ENCODE measurements around the gene VSIG10. TPM values are rescaled to one million over a fixed set of nuclear protein-coding genes. Genes with fewer than 3 reads are reported as not detected.

Gene VSIG10
- total and polyA plus RNA-seq, 2 of the 13 experiments (the other 11 are each of a cell fraction or from before 2014, with no cell fraction given) = 25.6 to 42.5 TPM

DNA sequence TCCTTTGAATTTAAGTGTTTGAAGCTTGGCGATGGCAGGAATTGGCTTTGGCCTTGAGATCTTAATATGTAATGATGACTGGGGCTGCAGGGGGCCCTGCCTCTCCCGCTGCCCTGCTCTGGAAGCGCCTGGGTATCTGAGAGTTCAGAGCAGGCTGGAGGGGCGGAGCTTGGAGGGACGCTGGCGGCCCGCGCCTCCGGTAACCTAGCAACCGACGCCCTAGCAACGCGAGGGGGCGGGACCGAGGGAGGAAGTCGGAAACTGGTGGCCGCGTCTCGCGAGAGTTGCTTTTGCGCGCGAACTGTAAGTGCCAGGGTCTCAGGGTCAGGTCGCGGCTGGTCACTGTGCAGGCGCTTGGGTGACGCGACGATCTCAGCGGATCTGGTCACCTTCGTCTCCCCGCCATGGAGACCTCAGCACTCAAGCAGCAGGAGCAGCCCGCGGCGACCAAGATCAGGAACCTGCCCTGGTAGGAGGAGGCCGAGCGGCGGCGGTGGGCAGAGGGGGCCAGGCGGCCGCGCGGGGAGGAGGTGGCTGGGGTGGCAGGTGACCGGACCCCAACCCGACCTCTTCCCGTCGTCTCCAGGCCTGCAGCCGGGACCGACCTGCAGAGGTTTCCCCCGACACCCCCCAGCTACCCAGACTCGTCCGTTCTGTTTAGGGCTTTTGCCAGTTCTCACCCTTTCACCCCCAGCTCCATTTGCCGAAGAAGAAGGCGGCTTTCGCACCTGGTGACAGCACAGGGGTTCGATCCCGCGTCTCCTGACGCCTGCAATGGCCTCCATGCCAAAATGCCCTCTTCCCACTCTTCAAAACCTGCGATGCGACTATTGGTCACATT is 87.2 kb downstream of the VSIG10 start, which contains the start of gene RFC5 (continued):
- TF ChIP-seq, protein P1, sequence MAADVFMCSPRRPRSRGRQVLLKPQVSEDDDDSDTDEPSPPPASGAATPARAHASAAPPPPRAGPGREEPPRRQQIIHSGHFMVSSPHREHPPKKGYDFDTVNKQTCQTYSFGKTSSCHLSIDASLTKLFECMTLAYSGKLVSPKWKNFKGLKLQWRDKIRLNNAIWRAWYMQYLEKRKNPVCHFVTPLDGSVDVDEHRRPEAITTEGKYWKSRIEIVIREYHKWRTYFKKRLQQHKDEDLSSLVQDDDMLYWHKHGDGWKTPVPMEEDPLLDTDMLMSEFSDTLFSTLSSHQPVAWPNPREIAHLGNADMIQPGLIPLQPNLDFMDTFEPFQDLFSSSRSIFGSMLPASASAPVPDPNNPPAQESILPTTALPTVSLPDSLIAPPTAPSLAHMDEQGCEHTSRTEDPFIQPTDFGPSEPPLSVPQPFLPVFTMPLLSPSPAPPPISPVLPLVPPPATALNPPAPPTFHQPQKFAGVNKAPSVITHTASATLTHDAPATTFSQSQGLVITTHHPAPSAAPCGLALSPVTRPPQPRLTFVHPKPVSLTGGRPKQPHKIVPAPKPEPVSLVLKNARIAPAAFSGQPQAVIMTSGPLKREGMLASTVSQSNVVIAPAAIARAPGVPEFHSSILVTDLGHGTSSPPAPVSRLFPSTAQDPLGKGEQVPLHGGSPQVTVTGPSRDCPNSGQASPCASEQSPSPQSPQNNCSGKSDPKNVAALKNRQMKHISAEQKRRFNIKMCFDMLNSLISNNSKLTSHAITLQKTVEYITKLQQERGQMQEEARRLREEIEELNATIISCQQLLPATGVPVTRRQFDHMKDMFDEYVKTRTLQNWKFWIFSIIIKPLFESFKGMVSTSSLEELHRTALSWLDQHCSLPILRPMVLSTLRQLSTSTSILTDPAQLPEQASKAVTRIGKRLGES (CRISPR knock-in tag; IDR thresholded peaks at IDR 0.05; ENCODE audit: borderline replicate concordance) = no peak
- TF ChIP-seq NBN (conservative IDR thresholded peaks at IDR 0.05) (no peak), SP1 (IDR thresholded peaks at IDR 0.05) (peak; percentile 72), SP1 (CRISPR knock-in tag; IDR thresholded peaks at IDR 0.05) (peak; percentile 88), HCFC1 (IDR thresholded peaks at IDR 0.05; ENCODE audit: low read depth, low read length) (no peak; the same call in 1 of the 2 replicates), CHD2 (IDR thresholded peaks at IDR 0.05; ENCODE audit: low read depth, low read length) (peak; percentile 100), SIN3B (IDR thresholded peaks at IDR 0.05; ENCODE audit: low read length) (peak; percentile 87), ETV6 (CRISPR knock-in tag; conservative IDR thresholded peaks at IDR 0.05) (peak; percentile 87), KDM5B (CRISPR knock-in tag; IDR thresholded peaks at IDR 0.05; ENCODE audit: borderline replicate concordance) (peak; percentile 79; the same call in 1 of the 2 replicates), ZNF776 (CRISPR knock-in tag; IDR thresholded peaks at IDR 0.05) (no peak; the same call in 1 of the 2 replicates), SRF (IDR thresholded peaks at IDR 0.05; ENCODE audit: low read depth, low read length) (no peak)
- TF ChIP-seq, protein P2, sequence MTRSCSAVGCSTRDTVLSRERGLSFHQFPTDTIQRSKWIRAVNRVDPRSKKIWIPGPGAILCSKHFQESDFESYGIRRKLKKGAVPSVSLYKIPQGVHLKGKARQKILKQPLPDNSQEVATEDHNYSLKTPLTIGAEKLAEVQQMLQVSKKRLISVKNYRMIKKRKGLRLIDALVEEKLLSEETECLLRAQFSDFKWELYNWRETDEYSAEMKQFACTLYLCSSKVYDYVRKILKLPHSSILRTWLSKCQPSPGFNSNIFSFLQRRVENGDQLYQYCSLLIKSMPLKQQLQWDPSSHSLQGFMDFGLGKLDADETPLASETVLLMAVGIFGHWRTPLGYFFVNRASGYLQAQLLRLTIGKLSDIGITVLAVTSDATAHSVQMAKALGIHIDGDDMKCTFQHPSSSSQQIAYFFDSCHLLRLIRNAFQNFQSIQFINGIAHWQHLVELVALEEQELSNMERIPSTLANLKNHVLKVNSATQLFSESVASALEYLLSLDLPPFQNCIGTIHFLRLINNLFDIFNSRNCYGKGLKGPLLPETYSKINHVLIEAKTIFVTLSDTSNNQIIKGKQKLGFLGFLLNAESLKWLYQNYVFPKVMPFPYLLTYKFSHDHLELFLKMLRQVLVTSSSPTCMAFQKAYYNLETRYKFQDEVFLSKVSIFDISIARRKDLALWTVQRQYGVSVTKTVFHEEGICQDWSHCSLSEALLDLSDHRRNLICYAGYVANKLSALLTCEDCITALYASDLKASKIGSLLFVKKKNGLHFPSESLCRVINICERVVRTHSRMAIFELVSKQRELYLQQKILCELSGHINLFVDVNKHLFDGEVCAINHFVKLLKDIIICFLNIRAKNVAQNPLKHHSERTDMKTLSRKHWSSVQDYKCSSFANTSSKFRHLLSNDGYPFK (CRISPR knock-in tag; IDR thresholded peaks at IDR 0.05; ENCODE audit: borderline replicate concordance) = peak; percentile 70; the same call in 1 of the 2 replicates
- TF ChIP-seq, protein P3, sequence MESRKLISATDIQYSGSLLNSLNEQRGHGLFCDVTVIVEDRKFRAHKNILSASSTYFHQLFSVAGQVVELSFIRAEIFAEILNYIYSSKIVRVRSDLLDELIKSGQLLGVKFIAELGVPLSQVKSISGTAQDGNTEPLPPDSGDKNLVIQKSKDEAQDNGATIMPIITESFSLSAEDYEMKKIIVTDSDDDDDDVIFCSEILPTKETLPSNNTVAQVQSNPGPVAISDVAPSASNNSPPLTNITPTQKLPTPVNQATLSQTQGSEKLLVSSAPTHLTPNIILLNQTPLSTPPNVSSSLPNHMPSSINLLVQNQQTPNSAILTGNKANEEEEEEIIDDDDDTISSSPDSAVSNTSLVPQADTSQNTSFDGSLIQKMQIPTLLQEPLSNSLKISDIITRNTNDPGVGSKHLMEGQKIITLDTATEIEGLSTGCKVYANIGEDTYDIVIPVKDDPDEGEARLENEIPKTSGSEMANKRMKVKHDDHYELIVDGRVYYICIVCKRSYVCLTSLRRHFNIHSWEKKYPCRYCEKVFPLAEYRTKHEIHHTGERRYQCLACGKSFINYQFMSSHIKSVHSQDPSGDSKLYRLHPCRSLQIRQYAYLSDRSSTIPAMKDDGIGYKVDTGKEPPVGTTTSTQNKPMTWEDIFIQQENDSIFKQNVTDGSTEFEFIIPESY (CRISPR knock-in tag; IDR thresholded peaks at IDR 0.05) = no peak
- TF ChIP-seq, protein P4, sequence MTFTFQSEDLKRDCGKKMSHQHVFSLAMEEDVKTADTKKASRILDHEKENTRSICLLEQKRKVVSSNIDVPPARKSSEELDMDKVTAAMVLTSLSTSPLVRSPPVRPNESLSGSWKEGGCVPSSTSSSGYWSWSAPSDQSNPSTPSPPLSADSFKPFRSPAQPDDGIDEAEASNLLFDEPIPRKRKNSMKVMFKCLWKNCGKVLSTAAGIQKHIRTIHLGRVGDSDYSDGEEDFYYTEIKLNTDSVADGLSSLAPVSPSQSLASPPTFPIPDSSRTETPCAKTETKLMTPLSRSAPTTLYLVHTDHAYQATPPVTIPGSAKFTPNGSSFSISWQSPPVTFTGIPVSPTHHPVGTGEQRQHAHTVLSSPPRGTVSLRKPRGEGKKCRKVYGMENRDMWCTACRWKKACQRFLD (CRISPR knock-in tag; IDR thresholded peaks at IDR 0.05; ENCODE audit: borderline replicate concordance) = 0 out of 2 replicates have a peak, but pooled peaks have one; percentile 45
